GM20431 (cell line): ENCODE results near the gene EYA4.

Experiments used
- in situ Hi-C: fragments of 300-500 bp; cut with MseI, MboI; formaldehyde crosslinking; loops from one replicate; pipeline ENCODE4 v1.15.0; 2020; ENCODE audit warnings: low sequenced_read_pairs; ENCODE audit not compliant: unreplicated experiment

EYA4 gene

GRCh38 chr6:133277900-133278545 is 36.9 kb downstream of the EYA4 start:
- in situ Hi-C loops, result no loop called here

GRCh38 chr6:133286765-133287164 is 45.6 kb downstream of the EYA4 start:
- in situ Hi-C loops, result no loop called here

GRCh38 chr6:133288662-133289061 is 47.5 kb downstream of the EYA4 start:
- in situ Hi-C loops, result no loop called here

GRCh38 chr6:133289733-133290306 is 48.7 kb downstream of the EYA4 start:
- in situ Hi-C loops, result no loop called here

GRCh38 chr6:133290930-133291329 is 49.8 kb downstream of the EYA4 start:
- in situ Hi-C loops, result no loop called here

- in situ Hi-C loops, result no loop called here
Observed at GRCh38 chr6:133291671-133292070, 50.5 kb downstream of the EYA4 start.

- in situ Hi-C loops, result no loop called here
Observed at GRCh38 chr6:133297657-133298056, 56.5 kb downstream of the EYA4 start.

GRCh38 chr6:133298335-133298734 is 57.2 kb downstream of the EYA4 start:
- in situ Hi-C loops, result no loop called here

GRCh38 chr6:133298801-133299200 is 57.6 kb downstream of the EYA4 start:
- in situ Hi-C loops, result no loop called here

- in situ Hi-C loops, result no loop called here
Observed at GRCh38 chr6:133300896-133301295, 59.7 kb downstream of the EYA4 start.

- in situ Hi-C loops, result no loop called here
Observed at GRCh38 chr6:133301835-133302234, 60.7 kb downstream of the EYA4 start.

GRCh38 chr6:133306931-133307330 is 65.8 kb downstream of the EYA4 start:
- in situ Hi-C loops, result no loop called here

- in situ Hi-C loops, result no loop called here
Observed at GRCh38 chr6:133309579-133309978, 68.4 kb downstream of the EYA4 start.

GRCh38 chr6:133312006-133312405 is 70.8 kb downstream of the EYA4 start:
- in situ Hi-C loops, result no loop called here

- in situ Hi-C loops, result no loop called here
Observed at GRCh38 chr6:133313068-133313467, 71.9 kb downstream of the EYA4 start.

- in situ Hi-C loops, result no loop called here
Observed at GRCh38 chr6:133314947-133315346, 73.8 kb downstream of the EYA4 start.

GRCh38 chr6:133315811-133316210 is 74.7 kb downstream of the EYA4 start:
- in situ Hi-C loops, result no loop called here

- in situ Hi-C loops, result no loop called here
Observed at GRCh38 chr6:133317704-133318103, 76.5 kb downstream of the EYA4 start.

GRCh38 chr6:133326584-133326983 is 85.4 kb downstream of the EYA4 start:
- in situ Hi-C loops, result no loop called here

GRCh38 chr6:133333852-133334251 is 92.7 kb downstream of the EYA4 start:
- in situ Hi-C loops, result no loop called here

- in situ Hi-C loops, result no loop called here
Observed at GRCh38 chr6:133337308-133337707, 96.2 kb downstream of the EYA4 start.
